Endothelial cell of hepatic sinusoid (primary cell): Measurements from ENCODE around the gene LTBP1.
"Not testable (repeated sequence)": the region's sequence is repeated elsewhere in the genome, so short reads cannot be mapped to it uniquely, and the experiment has no call there.

Experiments used
- in situ Hi-C: cut with HindIII; loops from 2 replicates; pipeline ENCODE4 v1.10.0; 2017; ENCODE audit warnings: low sequenced_read_pairs

The LTBP1 gene

GRCh38 chr2:33033606-33034081 is 86.9 kb downstream of the LTBP1 start:
- in situ Hi-C loops: no loop called here

GRCh38 chr2:33034784-33035183 is 88.0 kb downstream of the LTBP1 start:
- in situ Hi-C loops: no loop called here

- in situ Hi-C loops: no loop called here
These were observed 91.5 kb downstream of the LTBP1 start for GRCh38 chr2:33038230-33038629.

- in situ Hi-C loops: no loop called here
These were observed 92.0 kb downstream of the LTBP1 start for GRCh38 chr2:33038799-33039198.

GRCh38 chr2:33040541-33040940 is 93.8 kb downstream of the LTBP1 start:
- in situ Hi-C loops: no loop called here

- in situ Hi-C loops: no loop called here
These were observed 95.5 kb downstream of the LTBP1 start for GRCh38 chr2:33042265-33042664.

- in situ Hi-C loops: no loop called here
These were observed 96.1 kb downstream of the LTBP1 start for GRCh38 chr2:33042819-33043218.

GRCh38 chr2:33047939-33048338 is 101.2 kb downstream of the LTBP1 start:
- in situ Hi-C loops: no loop called here

- in situ Hi-C loops: no loop called here
These were observed 105.0 kb downstream of the LTBP1 start for GRCh38 chr2:33051586-33052360.

GRCh38 chr2:33052361-33052735 is 105.6 kb downstream of the LTBP1 start:
- in situ Hi-C loops: no loop called here

- in situ Hi-C loops: not testable (repeated sequence)
These were observed 106.0 kb downstream of the LTBP1 start for GRCh38 chr2:33052795-33053194.

- in situ Hi-C loops: no loop called here
These were observed 109.4 kb downstream of the LTBP1 start for GRCh38 chr2:33056170-33056569.

GRCh38 chr2:33057307-33058028 is 110.7 kb downstream of the LTBP1 start:
- in situ Hi-C loops: not testable (repeated sequence)

- in situ Hi-C loops: no loop called here
These were observed 112.1 kb downstream of the LTBP1 start for GRCh38 chr2:33058716-33059470.

GRCh38 chr2:33059471-33060156 is 112.9 kb downstream of the LTBP1 start:
- in situ Hi-C loops: no loop called here

- in situ Hi-C loops: no loop called here
These were observed 113.7 kb downstream of the LTBP1 start for GRCh38 chr2:33060405-33060804.

- in situ Hi-C loops: no loop called here
These were observed 116.0 kb downstream of the LTBP1 start for GRCh38 chr2:33062665-33063250.

- in situ Hi-C loops: no loop called here
These were observed 117.6 kb downstream of the LTBP1 start for GRCh38 chr2:33064349-33064801.

GRCh38 chr2:33067598-33067997 is 120.8 kb downstream of the LTBP1 start:
- in situ Hi-C loops: no loop called here

- in situ Hi-C loops: no loop called here
These were observed 121.5 kb downstream of the LTBP1 start for GRCh38 chr2:33068261-33068660.
